Measurements from ENCODE around the gene MYOF.
A peak's percentile ranks its signal among the peaks of the same experiment; 100 is the strongest.

DNA sequence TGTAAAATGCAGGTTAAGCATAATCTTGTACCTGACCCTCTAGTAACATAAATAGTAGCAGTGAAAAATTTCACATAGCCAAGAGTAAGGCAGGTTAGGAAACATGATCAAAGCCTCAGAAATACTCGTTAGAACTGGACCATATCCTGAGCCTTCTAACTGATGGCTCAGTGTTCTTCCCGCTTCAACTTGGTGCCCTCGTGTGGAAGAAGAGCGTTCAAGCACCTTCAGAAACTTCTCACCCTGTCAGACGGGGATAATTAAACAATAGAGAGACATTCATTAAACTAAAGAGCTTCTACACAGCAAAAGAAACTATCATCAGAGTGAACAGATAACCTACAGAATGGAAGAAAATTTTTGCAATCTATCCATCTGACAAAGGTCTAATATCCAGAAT, 124.5 kb downstream of the MYOF start:
- TF ChIP-seq POLR2A (IDR thresholded peaks at IDR 0.05): no peak
- TF ChIP-seq, protein P1, sequence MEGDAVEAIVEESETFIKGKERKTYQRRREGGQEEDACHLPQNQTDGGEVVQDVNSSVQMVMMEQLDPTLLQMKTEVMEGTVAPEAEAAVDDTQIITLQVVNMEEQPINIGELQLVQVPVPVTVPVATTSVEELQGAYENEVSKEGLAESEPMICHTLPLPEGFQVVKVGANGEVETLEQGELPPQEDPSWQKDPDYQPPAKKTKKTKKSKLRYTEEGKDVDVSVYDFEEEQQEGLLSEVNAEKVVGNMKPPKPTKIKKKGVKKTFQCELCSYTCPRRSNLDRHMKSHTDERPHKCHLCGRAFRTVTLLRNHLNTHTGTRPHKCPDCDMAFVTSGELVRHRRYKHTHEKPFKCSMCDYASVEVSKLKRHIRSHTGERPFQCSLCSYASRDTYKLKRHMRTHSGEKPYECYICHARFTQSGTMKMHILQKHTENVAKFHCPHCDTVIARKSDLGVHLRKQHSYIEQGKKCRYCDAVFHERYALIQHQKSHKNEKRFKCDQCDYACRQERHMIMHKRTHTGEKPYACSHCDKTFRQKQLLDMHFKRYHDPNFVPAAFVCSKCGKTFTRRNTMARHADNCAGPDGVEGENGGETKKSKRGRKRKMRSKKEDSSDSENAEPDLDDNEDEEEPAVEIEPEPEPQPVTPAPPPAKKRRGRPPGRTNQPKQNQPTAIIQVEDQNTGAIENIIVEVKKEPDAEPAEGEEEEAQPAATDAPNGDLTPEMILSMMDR (IDR thresholded peaks at IDR 0.05): peak in 3 of 5 experiments; percentile 16 to 33 (median 19)
